ENCODE results near the gene PHF12. TPM values are rescaled to one million over a fixed set of nuclear protein-coding genes. Genes with fewer than 3 reads are reported as not detected.

Gene PHF12
- total RNA-seq, 1 experiment from 2014 or later = 35.7 TPM

DNA sequence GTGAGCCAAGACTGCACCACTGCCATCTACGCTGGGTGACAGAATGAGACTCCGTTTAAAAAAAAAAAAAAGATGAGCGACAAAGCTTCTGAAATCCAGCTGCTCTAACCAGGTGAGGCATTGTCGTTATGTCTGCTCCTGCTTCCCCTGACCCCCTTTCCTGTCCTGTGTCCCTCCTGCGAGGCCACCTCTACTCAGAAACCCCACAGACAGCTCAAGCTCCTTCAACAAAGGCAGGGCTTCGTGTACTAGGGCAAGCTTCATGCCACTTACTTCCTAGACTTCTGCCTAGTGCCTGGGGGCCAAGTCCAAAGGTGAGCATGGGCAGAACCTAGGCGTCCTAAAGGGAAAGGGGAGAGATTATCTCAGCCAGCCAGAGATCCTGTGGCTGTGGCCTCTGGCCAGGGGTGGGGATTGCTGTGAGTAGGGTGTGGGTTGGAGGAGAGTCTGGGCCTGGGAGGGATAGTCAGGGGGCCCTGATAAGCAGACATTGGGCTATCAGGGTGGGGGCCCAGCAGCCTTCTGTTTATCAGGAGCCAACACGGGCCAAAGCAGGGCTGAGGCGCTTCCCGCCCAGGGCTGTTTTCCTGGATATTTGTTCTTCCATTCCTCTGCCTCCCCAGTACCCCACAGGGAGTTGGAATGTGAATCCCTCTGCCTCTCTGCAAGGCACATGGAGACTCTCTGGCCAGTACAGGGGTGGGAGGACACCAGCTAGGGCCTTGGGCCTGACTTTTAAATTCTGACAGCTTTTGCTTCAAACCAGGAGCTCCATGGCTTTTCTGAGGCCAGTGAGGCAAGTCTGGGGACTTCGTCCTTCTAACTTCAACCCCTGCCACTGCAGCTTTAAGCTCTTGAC is 86.1 kb downstream of the PHF12 start:
- no peak overlapping the region for H3K9ac ChIP-seq (ENCODE audit: low read length)

DNA sequence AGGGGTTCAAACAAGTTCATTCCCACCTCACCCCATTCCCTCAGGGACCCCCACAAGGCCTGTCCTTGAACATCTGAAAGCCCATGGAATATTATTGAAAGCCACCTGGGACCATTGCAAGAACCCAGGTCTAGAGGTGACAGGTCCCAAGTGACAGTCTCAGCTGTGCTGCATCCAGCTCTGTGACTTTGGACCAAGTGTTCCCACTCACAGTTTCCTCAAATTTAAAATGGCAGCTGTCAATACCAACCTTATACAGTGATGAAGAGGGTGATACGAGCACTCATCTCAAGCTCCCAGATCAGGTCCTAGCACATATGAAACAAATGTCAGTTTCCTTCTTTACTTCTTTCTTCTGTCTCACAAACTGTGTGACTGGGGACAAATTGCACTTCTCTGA is 87.4 kb downstream of the PHF12 start:
- Histone ChIP-seq H3K36me3 (ENCODE audit: control insufficient read depth in 1 of 2, insufficient read depth in 2 of 2, low read length in 2 of 2) (peaks cover 0 to 10% of the 10 kb centered on the region in 2 experiments; a peak in 3 of 4 replicates), H4K20me1 (ENCODE audit: insufficient read depth) (no peaks in the 10 kb centered on the region), H3K79me2 (ENCODE audit: insufficient read depth, low read length) (no peaks in the 10 kb centered on the region), H3K9me3 (ENCODE audit: control insufficient read depth in 1 of 2, insufficient read depth in 1 of 2, low read depth in 1 of 2, low read length in 2 of 2) (no peaks in the 10 kb centered on the region), H3K9ac (ENCODE audit: low read length) (no peak overlapping the region), H2AFZ (ENCODE audit: low read depth, low read length, poor library complexity, severe bottlenecking) (no peak overlapping the region), H3K4me3 (replicated peaks in 1 of 2; ENCODE audit: low read depth in 1 of 2, low read length in 2 of 2) (no peak overlapping the region), H3K4me1 (ENCODE audit: control insufficient read depth in 1 of 2, insufficient read depth in 2 of 2, low read length in 2 of 2) (peaks cover 0 to 5% of the 10 kb centered on the region in 2 experiments; a peak in 1 of 4 replicates), H3K27me3 (ENCODE audit: insufficient read depth, low read length) (no peaks in the 10 kb centered on the region), H3K27ac (ENCODE audit: low read depth, low read length) (no peak overlapping the region), H3K9me2 (ENCODE audit: insufficient read depth) (no peaks in the 10 kb centered on the region), H3K4me2 (ENCODE audit: low read length) (no peak overlapping the region)
- no peak for DNase-seq (ENCODE audit: low read depth, low spot score)
- no peak for ATAC-seq
- ChIA-PET CTCF (no interaction called here), RAD21 (ENCODE audit: low non-redundant PET in 1 of 2, low total read pairs in 2 of 2, uncharacterized antibody in 2 of 2, unreplicated experiment in 2 of 2) (no interaction called here), POLR2A (interaction anchor here (0.5 kb wide), 1 partner anchor 96 kb away, joined by 3 read pairs; no protein-coding TSS in a partner anchor)
- TF ChIP-seq TCF7L2 (IDR thresholded peaks at IDR 0.05; ENCODE audit: borderline replicate concordance, extremely low read depth, insufficient read depth, insufficient read length) = no peak
- no peak for TF ChIP-seq YY1 (IDR thresholded peaks at IDR 0.05; ENCODE audit: extremely low read depth, insufficient replicate concordance, low read depth, low read length)
- TF ChIP-seq RAD21 (IDR thresholded peaks at IDR 0.05; ENCODE audit: low read depth) = no peak
- TF ChIP-seq ELF1 (IDR thresholded peaks at IDR 0.05; ENCODE audit: borderline replicate concordance, low read depth) = no peak
- TF ChIP-seq, protein P1, sequence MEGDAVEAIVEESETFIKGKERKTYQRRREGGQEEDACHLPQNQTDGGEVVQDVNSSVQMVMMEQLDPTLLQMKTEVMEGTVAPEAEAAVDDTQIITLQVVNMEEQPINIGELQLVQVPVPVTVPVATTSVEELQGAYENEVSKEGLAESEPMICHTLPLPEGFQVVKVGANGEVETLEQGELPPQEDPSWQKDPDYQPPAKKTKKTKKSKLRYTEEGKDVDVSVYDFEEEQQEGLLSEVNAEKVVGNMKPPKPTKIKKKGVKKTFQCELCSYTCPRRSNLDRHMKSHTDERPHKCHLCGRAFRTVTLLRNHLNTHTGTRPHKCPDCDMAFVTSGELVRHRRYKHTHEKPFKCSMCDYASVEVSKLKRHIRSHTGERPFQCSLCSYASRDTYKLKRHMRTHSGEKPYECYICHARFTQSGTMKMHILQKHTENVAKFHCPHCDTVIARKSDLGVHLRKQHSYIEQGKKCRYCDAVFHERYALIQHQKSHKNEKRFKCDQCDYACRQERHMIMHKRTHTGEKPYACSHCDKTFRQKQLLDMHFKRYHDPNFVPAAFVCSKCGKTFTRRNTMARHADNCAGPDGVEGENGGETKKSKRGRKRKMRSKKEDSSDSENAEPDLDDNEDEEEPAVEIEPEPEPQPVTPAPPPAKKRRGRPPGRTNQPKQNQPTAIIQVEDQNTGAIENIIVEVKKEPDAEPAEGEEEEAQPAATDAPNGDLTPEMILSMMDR (IDR thresholded peaks at IDR 0.05 in 2 of 3, conservative IDR thresholded peaks at IDR 0.05 in 1 of 3; ENCODE audit: borderline replicate concordance in 1 of 3, insufficient read depth in 1 of 3, low read depth in 2 of 3, low read length in 2 of 3) = no peak
- no peak for TF ChIP-seq EGR1 (IDR thresholded peaks at IDR 0.05; ENCODE audit: low read depth)
- TF ChIP-seq JUND (IDR thresholded peaks at IDR 0.05) = no peak
- TF ChIP-seq POLR2A (IDR thresholded peaks at IDR 0.05; ENCODE audit: borderline replicate concordance, extremely low read depth, insufficient read depth, insufficient read length) = no peak
- no peak for TF ChIP-seq EZH2 (IDR thresholded peaks at IDR 0.05)
- TF ChIP-seq SIN3A (IDR thresholded peaks at IDR 0.05; ENCODE audit: low read depth) = no peak
- intact Hi-C loops (cut with micrococcal nuclease) = no loop called here
- BruUV-seq (replicated peaks) = no TSS peak

More for the DNA sequence above, 86.1 kb downstream of the PHF12 start:
- Histone ChIP-seq H3K9me2 (ENCODE audit: insufficient read depth) (no peaks in the 10 kb centered on the region), H4K20me1 (ENCODE audit: insufficient read depth) (no peaks in the 10 kb centered on the region), H3K27ac (ENCODE audit: low read depth, low read length) (no peak overlapping the region), H3K79me2 (ENCODE audit: insufficient read depth, low read length) (no peaks in the 10 kb centered on the region), H3K9me3 (ENCODE audit: control insufficient read depth in 1 of 2, insufficient read depth in 1 of 2, low read depth in 1 of 2, low read length in 2 of 2) (no peaks in the 10 kb centered on the region), H3K4me1 (ENCODE audit: control insufficient read depth in 1 of 2, insufficient read depth in 2 of 2, low read length in 2 of 2) (peaks cover 0 to 5% of the 10 kb centered on the region in 2 experiments; a peak in 1 of 4 replicates), H3K36me3 (ENCODE audit: control insufficient read depth in 1 of 2, insufficient read depth in 2 of 2, low read length in 2 of 2) (peaks cover 0 to 8% of the 10 kb centered on the region in 2 experiments; a peak in 3 of 4 replicates), H3K27me3 (ENCODE audit: insufficient read depth, low read length) (no peaks in the 10 kb centered on the region), H3K4me2 (ENCODE audit: low read length) (no peak overlapping the region), H2AFZ (ENCODE audit: low read depth, low read length, poor library complexity, severe bottlenecking) (no peak overlapping the region), H3K4me3 (replicated peaks in 1 of 2; ENCODE audit: low read depth in 1 of 2, low read length in 2 of 2) (no peak overlapping the region)
- ChIA-PET RAD21 (ENCODE audit: low non-redundant PET in 1 of 2, low total read pairs in 2 of 2, uncharacterized antibody in 2 of 2, unreplicated experiment in 2 of 2) (no interaction called here), CTCF (no interaction called here), POLR2A (no interaction called here)
- no TSS peak for BruUV-seq (replicated peaks)
- TF ChIP-seq CBX3 (IDR thresholded peaks at IDR 0.05; ENCODE audit: low read depth) = no peak
- no peak for TF ChIP-seq YY1 (IDR thresholded peaks at IDR 0.05; ENCODE audit: extremely low read depth, insufficient replicate concordance, low read depth, low read length)
- TF ChIP-seq SIN3A (IDR thresholded peaks at IDR 0.05; ENCODE audit: low read depth) = no peak
- no peak for TF ChIP-seq EGR1 (IDR thresholded peaks at IDR 0.05; ENCODE audit: low read depth)
- TF ChIP-seq EZH2 (IDR thresholded peaks at IDR 0.05) = no peak
- TF ChIP-seq CEBPB (IDR thresholded peaks at IDR 0.05; ENCODE audit: low read depth) = no peak
- no peak for TF ChIP-seq ELF1 (IDR thresholded peaks at IDR 0.05; ENCODE audit: borderline replicate concordance, low read depth)
- TF ChIP-seq SRF (IDR thresholded peaks at IDR 0.05; ENCODE audit: low read depth) = no peak
- TF ChIP-seq RAD21 (IDR thresholded peaks at IDR 0.05; ENCODE audit: low read depth) = no peak
- no peak for TF ChIP-seq ZFX (IDR thresholded peaks at IDR 0.05)
- TF ChIP-seq, protein P2, sequence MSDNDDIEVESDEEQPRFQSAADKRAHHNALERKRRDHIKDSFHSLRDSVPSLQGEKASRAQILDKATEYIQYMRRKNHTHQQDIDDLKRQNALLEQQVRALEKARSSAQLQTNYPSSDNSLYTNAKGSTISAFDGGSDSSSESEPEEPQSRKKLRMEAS (IDR thresholded peaks at IDR 0.05) = no peak
- TF ChIP-seq POLR2AphosphoS5 (IDR thresholded peaks at IDR 0.05; ENCODE audit: low read depth, low read length) = no peak
- ATAC-seq (0 out of 2 replicates have a peak, but pooled peaks have one; percentile 6), DNase-seq (ENCODE audit: low read depth, low spot score) (no peak)
- intact Hi-C loops (cut with micrococcal nuclease) = no loop called here
